ENCODE data around the gene AOAH.

AOAH gene

GRCh38 chr7:36683695-36684357, 40.5 kb downstream of the AOAH start:
- no peaks in the 10 kb centered on the region for H3K36me3 ChIP-seq (ENCODE audit: control insufficient read depth, insufficient read depth, low read length)
- DNase-seq (ENCODE audit: extremely low read depth, insufficient read length) = no peak
- no peak for TF ChIP-seq CTCF (IDR thresholded peaks at IDR 0.05; ENCODE audit: insufficient read depth, low read length, poor library complexity, severe bottlenecking)
- H3K27me3 ChIP-seq (replicated peaks; ENCODE audit: control insufficient read depth, insufficient read depth, low read length) = no peaks in the 10 kb centered on the region
- H3K4me3 ChIP-seq (replicated peaks; ENCODE audit: low read depth, low read length) = no peak overlapping the region

- no peaks in the 10 kb centered on the region for H3K36me3 ChIP-seq (ENCODE audit: control insufficient read depth, insufficient read depth, low read length)
- no peak for TF ChIP-seq CTCF (IDR thresholded peaks at IDR 0.05; ENCODE audit: insufficient read depth, low read length, poor library complexity, severe bottlenecking)
- no peaks in the 10 kb centered on the region for H3K27me3 ChIP-seq (replicated peaks; ENCODE audit: control insufficient read depth, insufficient read depth, low read length)
- DNase-seq (ENCODE audit: extremely low read depth, insufficient read length) = no peak
- no peak overlapping the region for H3K4me3 ChIP-seq (replicated peaks; ENCODE audit: low read depth, low read length)
Observed at GRCh38 chr7:36683111-36683510, 41.2 kb downstream of the AOAH start.

- no peak for TF ChIP-seq CTCF (IDR thresholded peaks at IDR 0.05; ENCODE audit: insufficient read depth, low read length, poor library complexity, severe bottlenecking)
Observed at GRCh38 chr7:36682102-36682501, 42.2 kb downstream of the AOAH start.

DNA sequence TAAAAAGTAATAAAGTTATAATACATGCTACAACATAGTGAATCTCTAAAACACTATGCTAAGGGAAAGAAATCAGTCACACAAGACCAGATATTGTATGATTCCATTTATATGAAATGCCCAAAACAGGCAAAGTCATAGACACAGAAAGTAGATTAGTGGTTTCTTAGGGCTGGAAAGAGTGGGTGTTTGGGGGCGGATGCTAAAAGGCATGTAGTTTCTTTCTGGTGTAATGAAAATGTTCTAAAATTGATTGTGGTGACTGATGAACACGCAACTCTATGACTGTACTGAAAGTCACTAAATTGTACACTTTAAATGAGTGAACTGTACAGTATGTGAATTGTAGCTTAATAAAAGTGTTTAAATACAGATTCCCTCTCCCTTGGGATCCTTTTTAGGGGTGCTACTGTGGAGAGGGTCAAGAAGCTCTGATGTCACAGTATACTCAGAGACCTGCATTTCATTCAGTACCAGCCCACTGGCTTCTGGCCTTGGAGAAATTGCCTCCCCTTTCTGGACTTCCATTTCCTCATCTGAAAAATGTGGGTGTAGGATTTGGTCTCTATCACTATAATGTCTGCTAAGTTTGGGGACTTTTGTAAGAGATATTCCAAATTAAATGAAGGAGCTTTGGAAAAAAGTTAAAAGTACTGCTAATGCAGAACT, 46.4 kb downstream of the AOAH start:
- no peaks in the 10 kb centered on the region for H3K27me3 ChIP-seq (replicated peaks; ENCODE audit: control insufficient read depth, insufficient read depth, low read length)
- DNase-seq (ENCODE audit: extremely low read depth, insufficient read length) = no peak
- H3K4me3 ChIP-seq (replicated peaks; ENCODE audit: low read depth, low read length) = no peak overlapping the region
- H3K36me3 ChIP-seq (ENCODE audit: control insufficient read depth, insufficient read depth, low read length) = no peaks in the 10 kb centered on the region
- TF ChIP-seq CTCF (IDR thresholded peaks at IDR 0.05; ENCODE audit: insufficient read depth, low read length, poor library complexity, severe bottlenecking) = no peak

More at GRCh38 chr7:36682102-36682501, 42.2 kb downstream of the AOAH start:
- Histone ChIP-seq H3K4me3 (replicated peaks; ENCODE audit: low read depth, low read length) (no peak overlapping the region), H3K36me3 (ENCODE audit: control insufficient read depth, insufficient read depth, low read length) (no peaks in the 10 kb centered on the region), H3K27me3 (replicated peaks; ENCODE audit: control insufficient read depth, insufficient read depth, low read length) (no peaks in the 10 kb centered on the region)
- no peak for DNase-seq (ENCODE audit: extremely low read depth, insufficient read length)

GRCh38 chr7:36673703-36674102, 50.6 kb downstream of the AOAH start:
- TF ChIP-seq CTCF (IDR thresholded peaks at IDR 0.05; ENCODE audit: insufficient read depth, low read length, poor library complexity, severe bottlenecking) = no peak
- DNase-seq (ENCODE audit: extremely low read depth, insufficient read length) = no peak
- Histone ChIP-seq H3K27me3 (replicated peaks; ENCODE audit: control insufficient read depth, insufficient read depth, low read length) (no peaks in the 10 kb centered on the region), H3K4me3 (replicated peaks; ENCODE audit: low read depth, low read length) (no peak overlapping the region), H3K36me3 (ENCODE audit: control insufficient read depth, insufficient read depth, low read length) (no peaks in the 10 kb centered on the region)

All from GM06990 (cell line).